SK-N-MC (cell line): ENCODE data around the gene PSG2.
"Not testable (repeated sequence)": the region's sequence is repeated elsewhere in the genome, so short reads cannot be mapped to it uniquely, and the experiment has no call there.

Experiments
- EZH2 ChIP-seq: fragments of 200-600 bp; sonication (generic); IDR thresholded peaks from one replicate; pipeline ENCODE4 v1.6.1; 2017; ENCODE audit warnings: antibody characterized with exemption
- FOXP2 ChIP-seq: optimal IDR thresholded peaks from 2 replicates; pipeline ENCODE3; 2011; ENCODE audit warnings: mild to moderate bottlenecking, moderate library complexity; ENCODE audit not compliant: insufficient read depth; ENCODE audit errors: extremely low read length, control extremely low read depth
- POLR2AphosphoS5 ChIP-seq: IDR thresholded peaks from 2 replicates; pipeline ENCODE4 v1.6.1; 2012; ENCODE audit warnings: mild to moderate bottlenecking, low read depth, low read length, borderline replicate concordance

GRCh38 chr19:43026369-43026768, 56.1 kb downstream of the PSG2 start, which contains the start of gene PSG11:
- TF ChIP-seq POLR2AphosphoS5, EZH2, FOXP2: not testable (repeated sequence)
